B cell (primary cell): Measurements from ENCODE around the gene CDK19. TPM values are rescaled to one million over a fixed set of nuclear protein-coding genes. Genes with fewer than 3 reads are reported as not detected.

Source experiments
- ATAC-seq: fragments of 200-7000 bp; cut with Tn5 transposase; one replicate; pipeline ENCODE4 v1.10.0; 2021; ENCODE audit warnings: low read depth, mild to moderate bottlenecking, moderate number of reproducible peaks, moderate library complexity
- CTCF ChIA-PET: fragments of 350-600 bp; sonication (Branson Sonifier 250); formaldehyde crosslinking; loops from one replicate; lab custom pipeline; 2021; ENCODE audit warnings: antibody characterized with exemption, inconsistent platforms; lab: Charles Lee
- POLR2A ChIA-PET: fragments of 350-600 bp; sonication (Branson Sonifier 250); formaldehyde crosslinking; loops from one replicate; lab custom pipeline; 2021; ENCODE audit warnings: antibody characterized with exemption; lab: Charles Lee
- DNase-seq: peaks from one replicate; pipeline ENCODE4 v3.0.0; 2013
- H2AFZ ChIP-seq: 2 replicates; pipeline ENCODE4 v1.6.1; 2012; ENCODE audit warnings: mild to moderate bottlenecking, low read depth, low read length; ENCODE audit not compliant: insufficient read depth, poor library complexity, severe bottlenecking
- H3K27ac ChIP-seq, 2 donors: 1 replicate in 1 of 2; 2 replicates in 1 of 2; pipeline ENCODE4 v1.5.1; 2012 to 2013; ENCODE audit warnings: low read length in 2 of 2, mild to moderate bottlenecking in 2 of 2, moderate library complexity in 1 of 2
- H3K27me3 ChIP-seq, 4 experiments: fragments of 200-600 bp in 1 of 4; sonication (generic) in 1 of 4; replicated peaks in 1 of 4; 1 replicate in 2 of 4; 2 replicates in 2 of 4; pipeline versions ENCODE4 v1.6.1 to v1.7.0; 2013 to 2016; ENCODE audit warnings: low read length in 3 of 4, mild to moderate bottlenecking in 2 of 4, mixed read lengths in 1 of 4, moderate library complexity in 1 of 4; ENCODE audit not compliant: insufficient read depth in 4 of 4, control insufficient read depth in 3 of 4; ENCODE audit errors: control extremely low read depth in 1 of 4
- H3K36me3 ChIP-seq, 2 experiments: replicated peaks in 1 of 2; 1 replicate in 1 of 2; 2 replicates in 1 of 2; pipeline versions ENCODE4 v1.6.1 to v1.7.1; 2013; ENCODE audit warnings: low read length in 1 of 2; ENCODE audit not compliant: insufficient read depth in 2 of 2, control insufficient read depth in 1 of 2; ENCODE audit errors: control extremely low read depth in 1 of 2, extremely low read depth in 1 of 2
- H3K4me1 ChIP-seq, 2 donors: fragments of 200-600 bp in 1 of 2; sonication (generic) in 1 of 2; 1 replicate in 1 of 2; 2 replicates in 1 of 2; pipeline versions ENCODE4 v1.5.1 to v1.6.1; 2013 to 2017; ENCODE audit warnings: low read length in 2 of 2; ENCODE audit not compliant: control insufficient read depth in 2 of 2, insufficient read depth in 2 of 2
- H3K4me2 ChIP-seq: replicated peaks from 2 replicates; pipeline ENCODE3; 2012; ENCODE audit warnings: mild to moderate bottlenecking, low read depth, low read length; ENCODE audit not compliant: poor library complexity, severe bottlenecking
- H3K4me3 ChIP-seq, 5 experiments: fragments of 200-600 bp in 1 of 5; sonication (generic) in 1 of 5; 1 replicate in 3 of 5; 2 replicates in 2 of 5; pipeline versions ENCODE4 v1.5.1 to v1.7.0; 2011 to 2016; ENCODE audit warnings: low read length in 4 of 5, mild to moderate bottlenecking in 4 of 5, low read depth in 2 of 5, control low read depth in 1 of 5, moderate library complexity in 1 of 5; ENCODE audit not compliant: insufficient read depth in 1 of 5; ENCODE audit errors: control extremely low read depth in 1 of 5, extremely low read depth in 1 of 5
- H3K79me2 ChIP-seq: fragments of 200-600 bp; sonication (generic); one replicate; pipeline ENCODE4 v1.6.0; 2016; ENCODE audit warnings: low read length; ENCODE audit not compliant: control insufficient read depth, insufficient read depth
- H3K9ac ChIP-seq: fragments of 200-600 bp; sonication (generic); 2 replicates; pipeline ENCODE4 v1.6.1; 2017; ENCODE audit warnings: mild to moderate bottlenecking, low read length, moderate library complexity
- H3K9me3 ChIP-seq, 3 donors: one replicate each; pipeline versions ENCODE4 v1.6.1 to v1.7.1; 2013; ENCODE audit warnings: low read length in 2 of 3; ENCODE audit not compliant: control insufficient read depth in 2 of 3, insufficient read depth in 1 of 3; ENCODE audit errors: control extremely low read depth in 1 of 3
- H4K20me1 ChIP-seq: 2 replicates; pipeline ENCODE4 v1.6.0; 2012; ENCODE audit warnings: mild to moderate bottlenecking, low read length; ENCODE audit not compliant: insufficient read depth, control insufficient read depth, poor library complexity, severe bottlenecking
- H3K27ac Mint-ChIP-seq: one replicate; pipeline ENCODE4 v1.8.0; 2021; ENCODE audit warnings: mixed read lengths
- H3K27me3 Mint-ChIP-seq: one replicate; pipeline ENCODE4 v1.8.0; 2021; ENCODE audit warnings: mixed read lengths
- H3K4me1 Mint-ChIP-seq: one replicate; pipeline ENCODE4 v1.8.0; 2021; ENCODE audit warnings: mixed read lengths
- H3K4me3 Mint-ChIP-seq: one replicate; pipeline ENCODE4 v1.8.0; 2021; ENCODE audit warnings: mixed read lengths
- H3K9me3 Mint-ChIP-seq: one replicate; pipeline ENCODE4 v1.8.0; 2022; ENCODE audit warnings: mixed read lengths; ENCODE audit not compliant: insufficient read depth
- EZH2 ChIP-seq: IDR thresholded peaks from 2 replicates; pipeline ENCODE4 v1.6.1; 2012; ENCODE audit warnings: borderline replicate concordance, low read depth, mild to moderate bottlenecking, moderate library complexity, low read length; ENCODE audit not compliant: insufficient read depth, poor library complexity, severe bottlenecking
- WGBS: methylation state at CpG from one replicate; pipeline ENCODE4 v1.1.5; 2013; ENCODE audit warnings: missing lambda C conversion rate; ENCODE audit not compliant: insufficient coverage; 5-methylcytosine and 5-hydroxymethylcytosine counted together
- intact Hi-C: fragments of 100-400 bp; cut with micrococcal nuclease; formaldehyde crosslinking; loops from one replicate; pipeline ENCODE4 v1.10.0; 2022
- polyA plus RNA-seq: library from polyadenylated mRNA; depleted of rRNA; stranded (reverse); fragments of >200 nt; gene quantifications from 2 replicates; pipeline ENCODE4 v1.2.3, GENCODE V29; 2012
- total RNA-seq, 2 donors: library from RNA; stranded (reverse); fragments of 120-200 nt in 1 of 2; gene quantifications; 1 replicate in 1 of 2; 2 replicates in 1 of 2; pipeline versions ENCODE4 v1.2.3 to v1.2.4, GENCODE V29; 2013 to 2022
- TF ChIP-seq, protein P1 (sequence below): fragments of 200-600 bp; IDR thresholded peaks from one replicate; pipeline ENCODE4 v1.8.0; 2022; ENCODE audit warnings: antibody characterized with exemption, mild to moderate bottlenecking

CDK19 gene
- total and polyA plus RNA-seq, 2 donors (not counting 1 experiment from before 2014, with no cell fraction given) = 8.7 to 44.8 TPM

DNA sequence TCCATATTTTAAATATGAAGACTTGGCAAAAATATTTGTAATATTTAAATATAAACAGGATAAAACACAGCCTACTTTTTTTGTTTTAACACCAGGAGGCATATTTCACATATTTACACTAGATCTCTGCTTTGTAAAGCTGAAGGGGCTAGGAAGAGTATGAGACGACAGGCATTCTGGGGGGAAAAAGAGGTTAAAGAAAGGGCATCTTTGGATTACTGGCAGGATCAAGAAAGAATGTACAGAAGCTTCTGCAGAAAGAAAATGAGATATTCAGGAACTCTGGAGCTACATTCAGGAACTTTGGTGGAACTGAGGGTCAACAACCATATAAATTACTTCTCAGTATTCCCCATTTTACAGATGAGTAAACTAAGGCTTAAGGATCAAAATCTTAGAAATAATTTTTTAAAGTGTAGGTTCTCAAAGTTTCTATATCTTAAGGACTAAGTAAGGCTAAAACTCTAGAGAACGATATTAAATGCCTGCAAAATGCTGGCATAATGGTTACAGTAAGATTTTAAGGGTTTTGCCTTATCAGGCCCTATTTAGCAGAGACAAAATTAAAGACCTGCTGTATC lies 156.5 kb downstream of the CDK19 start:
- Mint-ChIP-seq H3K4me3 (no peak overlapping the region), H3K9me3 (no peaks in the 10 kb centered on the region), H3K27me3 (no peaks in the 10 kb centered on the region), H3K27ac (no peak overlapping the region), H3K4me1 (no peaks in the 10 kb centered on the region)
- no peak overlapping the region for H2AFZ ChIP-seq
- DNase-seq (no peak), ATAC-seq (no peak)
- POLR2A ChIA-PET = no interaction called here
- peaks cover 10 to 18% of the 10 kb centered on the region in 2 experiments for H3K36me3 ChIP-seq
- no peak overlapping the region for H3K4me3 ChIP-seq
- 100% methylated on average over 1 of the region's 2 CpGs for WGBS
- no peak overlapping the region for H3K27ac ChIP-seq
- no peaks in the 10 kb centered on the region for H3K4me1 ChIP-seq
- CTCF ChIA-PET = no interaction called here
- no peak overlapping the region for H3K9ac ChIP-seq
- no peaks in the 10 kb centered on the region for H3K27me3 ChIP-seq
- TF ChIP-seq, protein P1, sequence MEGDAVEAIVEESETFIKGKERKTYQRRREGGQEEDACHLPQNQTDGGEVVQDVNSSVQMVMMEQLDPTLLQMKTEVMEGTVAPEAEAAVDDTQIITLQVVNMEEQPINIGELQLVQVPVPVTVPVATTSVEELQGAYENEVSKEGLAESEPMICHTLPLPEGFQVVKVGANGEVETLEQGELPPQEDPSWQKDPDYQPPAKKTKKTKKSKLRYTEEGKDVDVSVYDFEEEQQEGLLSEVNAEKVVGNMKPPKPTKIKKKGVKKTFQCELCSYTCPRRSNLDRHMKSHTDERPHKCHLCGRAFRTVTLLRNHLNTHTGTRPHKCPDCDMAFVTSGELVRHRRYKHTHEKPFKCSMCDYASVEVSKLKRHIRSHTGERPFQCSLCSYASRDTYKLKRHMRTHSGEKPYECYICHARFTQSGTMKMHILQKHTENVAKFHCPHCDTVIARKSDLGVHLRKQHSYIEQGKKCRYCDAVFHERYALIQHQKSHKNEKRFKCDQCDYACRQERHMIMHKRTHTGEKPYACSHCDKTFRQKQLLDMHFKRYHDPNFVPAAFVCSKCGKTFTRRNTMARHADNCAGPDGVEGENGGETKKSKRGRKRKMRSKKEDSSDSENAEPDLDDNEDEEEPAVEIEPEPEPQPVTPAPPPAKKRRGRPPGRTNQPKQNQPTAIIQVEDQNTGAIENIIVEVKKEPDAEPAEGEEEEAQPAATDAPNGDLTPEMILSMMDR = no peak
- no peak for TF ChIP-seq EZH2
- H3K4me2 ChIP-seq = no peak overlapping the region
- H3K79me2 ChIP-seq = peaks cover 8% of the 10 kb centered on the region
- peaks cover 0 to 12% (median 9%) of the 10 kb centered on the region in 3 donors for H3K9me3 ChIP-seq
- H4K20me1 ChIP-seq = no peaks in the 10 kb centered on the region
- intact Hi-C loops = no loop called here

DNA sequence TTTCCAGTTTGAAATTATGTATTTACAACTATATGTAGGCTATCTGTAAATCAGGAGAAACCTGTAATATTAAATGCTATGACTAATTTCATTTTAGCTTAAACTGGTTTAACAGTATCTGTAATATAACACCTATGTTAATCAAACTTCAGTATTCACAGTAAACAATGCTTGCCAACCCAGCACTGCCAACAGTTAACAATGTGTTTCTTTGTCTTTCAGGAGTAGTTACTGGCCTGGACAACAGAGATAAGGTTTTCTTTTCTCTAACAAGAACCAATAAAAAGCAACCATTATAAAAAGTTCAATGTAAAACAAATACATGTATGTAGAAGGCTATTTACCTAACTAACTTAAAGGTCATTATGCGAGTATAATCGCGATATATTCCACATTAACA lies 158.8 kb downstream of the CDK19 start:
- no CpG with 5 or more reads among the region's 3 CpGs for WGBS
- H3K79me2 ChIP-seq = peaks cover 4% of the 10 kb centered on the region
- TF ChIP-seq, protein P1 = no peak
- TF ChIP-seq EZH2 = no peak
- Mint-ChIP-seq H3K4me3 (no peak overlapping the region), H3K9me3 (no peaks in the 10 kb centered on the region), H3K4me1 (no peaks in the 10 kb centered on the region), H3K27me3 (no peaks in the 10 kb centered on the region), H3K27ac (no peak overlapping the region)
- ChIA-PET POLR2A (interaction anchor here (0.6 kb wide), 1 partner anchor 307 kb away, joined by 6 read pairs; no protein-coding TSS in a partner anchor), CTCF (interaction anchor here (0.6 kb wide), 1 partner anchor 27 kb away, joined by 4 read pairs; no protein-coding TSS in a partner anchor)
- no peaks in the 10 kb centered on the region for H3K4me1 ChIP-seq
- H4K20me1 ChIP-seq = no peaks in the 10 kb centered on the region
- no peak overlapping the region for H3K4me2 ChIP-seq
- no peak overlapping the region for H3K9ac ChIP-seq
- H3K27ac ChIP-seq = no peak overlapping the region
- H3K36me3 ChIP-seq = peaks cover 10 to 15% of the 10 kb centered on the region in 2 experiments
- ATAC-seq (no peak), DNase-seq (no peak)
- no peak overlapping the region for H3K4me3 ChIP-seq
- H3K9me3 ChIP-seq = peaks cover 0 to 12% (median 9%) of the 10 kb centered on the region in 3 donors
- intact Hi-C loops = no loop called here
- no peak overlapping the region for H2AFZ ChIP-seq
- no peaks in the 10 kb centered on the region for H3K27me3 ChIP-seq
